CD4-positive, alpha-beta T cell treated with Interferon gamma for 1 hour (primary cell): ENCODE measurements around the gene FDPS.
A peak's percentile ranks its signal among the peaks of the same experiment; 100 is the strongest.
"Not testable (repeated sequence)": the region's sequence is repeated elsewhere in the genome, so short reads cannot be mapped to it uniquely, and the experiment has no call there.

Source experiments
- DNase-seq: peaks from one replicate; pipeline ENCODE4 v3.0.0-alpha.2; 2020

The FDPS gene

GRCh38 chr1:155320661-155321617, 12.3 kb downstream of the FDPS start, which contains the start of gene RUSC1:
TSS of gene RUSC1 (plus strand) at chr1:155320894. CDS start at chr1:155321774, 880 bp downstream.
- DNase-seq: peak; percentile 72

GRCh38 chr1:155321639-155322503, 13.2 kb downstream of the FDPS start:
- DNase-seq: no peak

DNA sequence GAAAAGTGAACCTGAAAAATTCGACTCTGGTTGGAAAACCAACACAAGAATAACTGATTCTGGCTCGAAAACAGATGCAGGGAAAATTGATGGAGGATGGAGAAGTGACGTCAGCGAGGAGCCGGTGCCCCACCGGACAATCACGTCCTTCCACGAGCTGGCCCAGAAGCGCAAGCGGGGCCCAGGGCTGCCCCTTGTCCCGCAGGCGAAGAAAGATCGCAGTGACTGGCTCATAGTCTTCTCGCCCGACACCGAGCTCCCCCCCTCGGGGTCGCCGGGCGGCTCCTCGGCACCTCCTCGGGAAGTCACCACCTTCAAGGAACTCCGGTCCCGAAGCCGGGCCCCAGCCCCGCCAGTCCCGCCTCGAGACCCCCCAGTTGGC, 13.9 kb downstream of the FDPS start:
- DNase-seq: no peak

DNA sequence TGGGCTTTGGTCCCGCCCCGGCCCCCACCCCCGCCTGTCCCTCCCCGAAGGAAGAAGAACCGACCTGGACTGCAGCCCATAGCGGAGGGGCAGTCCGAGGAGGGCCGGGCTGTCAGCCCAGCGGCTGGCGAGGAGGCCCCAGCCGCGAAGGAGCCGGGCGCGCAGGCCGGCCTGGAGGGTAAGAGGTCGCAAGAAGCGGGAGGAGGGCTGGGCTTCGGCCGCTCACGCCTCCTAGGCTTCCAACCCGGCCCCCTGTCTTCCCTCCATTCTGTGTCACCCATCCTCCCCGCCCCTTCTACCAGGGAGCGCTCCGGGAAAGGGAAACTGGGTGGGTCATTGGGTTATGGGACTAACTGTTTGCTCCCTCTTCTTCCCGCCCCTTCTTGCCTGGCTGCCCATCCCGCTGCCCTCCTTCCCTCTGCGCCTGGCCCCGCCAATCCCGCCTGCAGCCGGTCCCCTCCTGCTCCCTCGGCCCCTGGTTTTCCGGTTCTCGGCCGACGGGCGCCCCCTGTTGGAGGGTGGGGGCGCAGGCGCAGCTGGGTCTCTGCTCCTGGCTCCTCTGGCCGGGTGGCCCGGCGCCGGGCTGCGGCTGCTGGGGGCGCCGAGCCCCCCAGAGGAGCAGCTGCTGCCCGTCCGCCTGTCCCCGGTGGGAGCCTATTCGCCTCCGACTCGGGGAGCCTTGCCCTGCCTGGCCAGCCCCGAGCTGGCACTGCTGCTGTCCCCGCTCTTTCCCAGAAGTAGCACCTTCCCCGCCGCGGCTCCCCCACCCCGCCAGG, 14.5 kb downstream of the FDPS start:
- peak; percentile 78 for DNase-seq

DNA sequence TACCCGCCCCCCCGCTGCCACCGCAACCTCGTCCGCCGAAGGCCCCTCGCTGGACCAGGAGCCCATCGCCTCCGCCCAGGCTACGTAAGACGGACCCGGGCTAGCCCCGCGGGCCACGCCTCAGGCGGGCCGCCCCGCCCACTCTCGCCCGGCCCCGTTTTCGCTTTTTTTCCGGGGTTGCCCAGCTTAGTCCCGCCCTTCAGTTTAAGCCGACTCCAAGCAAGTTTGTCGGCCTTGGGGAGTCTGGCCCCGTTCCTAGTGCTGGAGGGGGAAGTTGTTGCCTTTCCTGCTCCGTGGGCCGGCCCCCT, 15.0 kb downstream of the FDPS start:
- DNase-seq: peak; percentile 79

- DNase-seq: peak; percentile 88
Measured at GRCh38 chr1:155324037-155324716, 15.5 kb downstream of the FDPS start.

- DNase-seq: no peak
Measured at GRCh38 chr1:155324717-155325602, 16.3 kb downstream of the FDPS start.

GRCh38 chr1:155325603-155325893, 16.9 kb downstream of the FDPS start:
- DNase-seq: no peak

DNA sequence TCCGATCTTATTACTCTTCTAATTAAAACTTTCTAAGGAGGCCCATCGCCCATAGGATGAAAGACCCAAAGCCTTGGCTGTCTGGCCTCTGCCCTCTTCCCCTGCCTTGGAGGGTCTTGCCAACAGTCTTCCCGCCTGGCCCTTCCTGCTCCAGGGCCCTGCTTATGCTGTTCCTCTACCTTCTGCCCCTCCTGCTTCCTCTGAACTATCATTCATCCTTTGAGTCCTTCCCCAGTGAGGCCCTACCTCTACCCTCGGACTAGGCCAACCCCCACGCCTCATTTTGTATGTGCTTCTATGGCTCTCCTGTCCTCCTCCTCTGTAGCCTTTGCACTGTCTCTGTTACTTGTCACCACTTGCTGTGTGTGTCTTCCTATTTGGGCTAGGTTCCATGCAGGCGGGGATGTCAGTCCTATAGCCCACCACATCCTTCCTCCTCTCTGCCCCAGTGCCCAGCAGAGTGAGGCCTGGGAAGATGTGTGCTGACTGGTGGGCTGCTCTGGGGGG, 17.4 kb downstream of the FDPS start:
- no peak for DNase-seq

GRCh38 chr1:155326631-155327037, 18.0 kb downstream of the FDPS start:
- DNase-seq: no peak

GRCh38 chr1:155327981-155328380, 19.3 kb downstream of the FDPS start:
- DNase-seq: no peak

DNA sequence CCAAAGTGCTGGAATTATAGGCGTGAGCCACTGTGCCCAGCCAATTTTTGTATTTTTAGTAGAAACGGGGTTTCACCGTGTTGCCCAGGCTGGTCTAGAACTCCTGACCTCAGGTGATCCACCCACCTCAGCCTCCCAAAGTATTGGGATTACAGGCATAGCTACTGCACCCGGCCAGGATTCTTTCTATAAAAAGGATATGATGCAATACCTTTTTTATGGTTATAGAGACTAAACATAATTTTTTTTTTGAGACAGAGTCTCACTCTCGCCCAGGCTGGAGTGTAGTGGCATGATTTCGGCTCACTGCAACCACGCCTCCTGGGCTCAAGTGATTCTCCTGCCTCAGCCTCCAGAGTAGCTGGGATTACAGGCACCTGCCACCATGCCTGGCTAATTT, 20.2 kb downstream of the FDPS start:
- DNase-seq: not testable (repeated sequence)

- no peak for DNase-seq
Measured at GRCh38 chr1:155329980-155330598, 21.4 kb downstream of the FDPS start.

- no peak for DNase-seq
Measured at GRCh38 chr1:155334962-155335361, 26.3 kb downstream of the FDPS start.

DNA sequence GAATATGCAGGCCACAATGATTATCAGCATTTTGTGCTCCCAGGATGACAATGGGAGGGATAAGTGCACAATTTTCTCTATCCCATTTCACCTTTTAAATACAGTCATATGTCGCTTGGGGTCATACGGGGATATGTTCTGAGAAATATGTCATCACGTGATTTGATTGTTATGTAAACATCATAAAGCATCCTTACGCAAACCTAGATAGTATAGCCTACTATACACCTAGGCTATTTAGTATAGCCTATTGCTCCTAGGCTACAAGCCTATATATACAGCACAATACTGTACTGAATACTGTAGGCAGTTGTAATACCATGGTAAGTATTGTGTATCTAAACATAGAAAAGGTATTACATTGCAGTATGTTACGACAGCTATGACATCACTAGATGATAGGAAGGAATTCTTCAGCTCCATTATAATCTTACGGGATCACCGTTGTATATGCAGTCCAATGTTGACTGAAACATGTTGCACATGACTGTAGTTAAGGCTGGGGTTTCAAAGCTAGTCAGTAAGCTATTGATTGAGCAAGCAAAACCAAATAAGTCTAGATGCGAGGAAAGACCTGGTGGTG, 30.9 kb downstream of the FDPS start:
- no peak for DNase-seq

GRCh38 chr1:155342842-155343241, 34.2 kb downstream of the FDPS start:
- no peak for DNase-seq

DNA sequence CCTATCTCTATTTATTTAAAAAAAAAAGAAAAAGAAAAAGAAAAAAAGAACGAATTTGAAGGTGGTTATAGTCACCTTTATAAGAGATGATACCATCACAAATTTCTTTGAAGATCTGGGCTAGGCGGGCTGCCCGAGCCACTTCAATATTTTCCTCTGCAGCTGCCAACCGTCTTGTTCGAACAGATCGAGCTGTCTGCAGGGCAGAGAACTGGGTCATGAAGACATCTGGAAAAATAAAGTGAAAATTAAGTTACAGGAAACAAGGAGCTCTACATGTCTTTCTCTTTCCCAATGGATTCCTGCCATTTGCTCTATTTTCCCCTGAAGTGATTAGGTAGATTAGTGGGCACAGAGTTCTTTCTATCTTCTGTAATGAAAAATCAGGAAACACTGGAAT, 44.0 kb downstream of the FDPS start:
- DNase-seq: no peak

GRCh38 chr1:155360051-155360450, 51.4 kb downstream of the FDPS start:
- DNase-seq: no peak
